ENCODE data around the gene CCDC141.

GRCh38 chr2:178999476-178999875 lies 50.5 kb downstream of the CCDC141 start:
- TF ChIP-seq ZFP30 (CRISPR knock-in tag; IDR thresholded peaks at IDR 0.05) = no peak
- TF ChIP-seq ZNF565 (CRISPR knock-in tag; conservative IDR thresholded peaks at IDR 0.05; ENCODE audit: low read depth) = no peak
- no peak for TF ChIP-seq BACH2 (CRISPR knock-in tag; IDR thresholded peaks at IDR 0.05; ENCODE audit: borderline replicate concordance)
- TF ChIP-seq CREB5 (CRISPR knock-in tag; IDR thresholded peaks at IDR 0.05; ENCODE audit: low read depth) = no peak
